DND-41 (cell line): ENCODE measurements around the gene C6orf47.

Experiments
- CTCF ChIP-seq: IDR thresholded peaks from 2 replicates; pipeline ENCODE4 v1.5.1; 2012; ENCODE audit warnings: borderline replicate concordance, low read length, moderate library complexity, mild to moderate bottlenecking; ENCODE audit not compliant: poor library complexity, severe bottlenecking; ENCODE audit errors: extremely low read depth
- EZH2 ChIP-seq: IDR thresholded peaks from 3 replicates; pipeline ENCODE4 v1.6.1; 2012; ENCODE audit warnings: borderline replicate concordance, low read depth, mild to moderate bottlenecking, moderate library complexity, low read length, inconsistent platforms; ENCODE audit not compliant: severe bottlenecking

- no peak for TF ChIP-seq CTCF
- no peak for TF ChIP-seq EZH2
Measured at GRCh38 chr6:31676322-31676903, 15.8 kb upstream of the C6orf47 start.
